PC-3 (cell line): ENCODE data around the gene CROCC.
"Not testable (repeated sequence)": the region's sequence is repeated elsewhere in the genome, so short reads cannot be mapped to it uniquely, and the experiment has no call there.

Source experiments
- CTCF ChIP-seq: fragments of 300-600 bp; sonication (generic); conservative IDR thresholded peaks from 2 replicates; pipeline ENCODE4 v1.5.1; 2017; ENCODE audit warnings: antibody characterized with exemption, low read depth, mild to moderate bottlenecking, low read length
- EZH2 ChIP-seq: fragments of 300-600 bp; sonication (generic); IDR thresholded peaks from one replicate; pipeline ENCODE4 v1.6.1; 2017; ENCODE audit warnings: antibody characterized with exemption, mild to moderate bottlenecking, low read length; ENCODE audit not compliant: unreplicated experiment
- EZH2phosphoT487 ChIP-seq: fragments of 300-600 bp; sonication (generic); IDR thresholded peaks from 2 replicates; pipeline ENCODE4 v1.6.1; 2018; ENCODE audit warnings: mild to moderate bottlenecking, antibody characterized with exemption, low read length, borderline replicate concordance

- TF ChIP-seq CTCF, EZH2phosphoT487, EZH2: not testable (repeated sequence)
Measured at GRCh38 chr1:16896316-16897055, 25.2 kb upstream of the CROCC start.
